GM12878 (cell line): ENCODE measurements around the gene DGKQ. TPM values are rescaled to one million over a fixed set of nuclear protein-coding genes. Genes with fewer than 3 reads are reported as not detected.
"Not testable (repeated sequence)": the region's sequence is repeated elsewhere in the genome, so short reads cannot be mapped to it uniquely, and the experiment has no call there.

Experiments
- ATAC-seq: fragments of 200-7000 bp; cut with Tn5 transposase; 3 replicates; pipeline ENCODE4 v1.9.1; 2020; ENCODE audit warnings: mild to moderate bottlenecking, moderate library complexity
- BruUV-seq: library from RNA; stranded (reverse); fragments of 400-500 nt; replicated peaks from 2 replicates; lab custom pipeline; 2021; lab: Mats Ljungman, UMichigan
- CTCF ChIA-PET: fragments of 300-600 bp; sonication (Branson Sonifier 250); formaldehyde crosslinking; extraction: SDS; loops from one replicate; lab custom pipeline; 2021; ENCODE audit warnings: inconsistent platforms; lab: Yijun Ruan, JAX
- POLR2A ChIA-PET: fragments of 350-600 bp; formaldehyde crosslinking; extraction: SDS; loops from one replicate; lab custom pipeline; 2021; ENCODE audit warnings: inconsistent platforms; lab: Charles Lee
- RAD21 ChIA-PET: fragments of 300-600 bp; sonication (Branson Sonifier 250); formaldehyde crosslinking; loops from one replicate; lab custom pipeline; 2023; ENCODE audit warnings: antibody characterized with exemption; ENCODE audit not compliant: unreplicated experiment; lab: Charles Lee
- SMC1A ChIA-PET: fragments of 300-600 bp; sonication (Branson Sonifier 250); formaldehyde crosslinking; loops from one replicate; lab custom pipeline; 2023; ENCODE audit not compliant: unreplicated experiment, uncharacterized antibody; lab: Charles Lee
- DNase-seq: peaks from one replicate; pipeline ENCODE4 v3.0.0-alpha.2; 2011; ENCODE audit warnings: low read depth, low spot score
- FAIRE-seq: peaks from 3 replicates; lab custom pipeline; 2011; peaks lifted over from hg19 to GRCh38; lab: Jason Lieb, UNC
- H2AFZ ChIP-seq: 2 replicates; pipeline ENCODE4 v1.6.0; 2011; ENCODE audit warnings: low read depth, low read length, control low read depth; ENCODE audit not compliant: control insufficient read depth
- H3K27ac ChIP-seq: 2 replicates; pipeline ENCODE4 v1.5.1; 2011; ENCODE audit warnings: control low read depth; ENCODE audit not compliant: control insufficient read depth, insufficient read depth
- H3K27me3 ChIP-seq, 2 experiments: replicated peaks in 1 of 2; 2 replicates each; pipeline versions ENCODE4 v1.6.0 to v1.6.1; 2011; ENCODE audit warnings: low read length in 1 of 2; ENCODE audit not compliant: control insufficient read depth in 2 of 2, insufficient read depth in 2 of 2
- H3K36me3 ChIP-seq, 2 experiments: 2 replicates each; pipeline ENCODE4 v1.5.1; 2011; ENCODE audit warnings: low read length in 1 of 2; ENCODE audit not compliant: control insufficient read depth in 2 of 2, insufficient read depth in 2 of 2
- H3K4me1 ChIP-seq: 2 replicates; pipeline ENCODE4 v1.6.1; 2011; ENCODE audit warnings: mild to moderate bottlenecking, low read length, moderate library complexity, mixed read lengths; ENCODE audit not compliant: control insufficient read depth, insufficient read depth
- H3K4me2 ChIP-seq: 2 replicates; pipeline ENCODE4 v1.6.0; 2011; ENCODE audit warnings: control low read depth; ENCODE audit not compliant: control insufficient read depth, insufficient read depth
- H3K4me3 ChIP-seq: fragments of 200-600 bp; sonication (generic); 2 replicates; pipeline ENCODE4 v1.5.1; 2016
- H3K79me2 ChIP-seq: 2 replicates; pipeline ENCODE4 v1.6.0; 2011; ENCODE audit warnings: low read length; ENCODE audit not compliant: control insufficient read depth, insufficient read depth
- H3K9ac ChIP-seq: 2 replicates; pipeline ENCODE4 v1.8.0; 2011; ENCODE audit warnings: low read length, control low read depth, mixed read lengths; ENCODE audit not compliant: control insufficient read depth, insufficient read depth
- H3K9me3 ChIP-seq: replicated peaks from 3 replicates; pipeline ENCODE4 v1.5.1; 2011; ENCODE audit warnings: mild to moderate bottlenecking, low read length; ENCODE audit not compliant: control insufficient read depth, insufficient read depth
- H4K20me1 ChIP-seq: 2 replicates; pipeline ENCODE4 v1.6.0; 2011; ENCODE audit not compliant: control insufficient read depth, insufficient read depth
- CEBPB ChIP-seq, 2 experiments: fragments of 150-350 bp in 1 of 2; IDR thresholded peaks; 2 replicates each; pipeline ENCODE4 v1.6.1; 2012 to 2014; ENCODE audit warnings: low read depth in 2 of 2, low read length in 2 of 2, borderline replicate concordance in 1 of 2, inconsistent platforms in 1 of 2
- MEF2B ChIP-seq: fragments of 450-650 bp; IDR thresholded peaks from 2 replicates; pipeline ENCODE4 v1.6.1; 2018; ENCODE audit warnings: mild to moderate bottlenecking, moderate library complexity; ENCODE audit not compliant: partially characterized antibody, poor library complexity, severe bottlenecking
- NR2C2 ChIP-seq: IDR thresholded peaks from 2 replicates; pipeline ENCODE4 v1.6.1; 2011; ENCODE audit warnings: borderline replicate concordance, low read depth; ENCODE audit not compliant: control insufficient read depth, insufficient read length
- REST ChIP-seq: IDR thresholded peaks from 2 replicates; pipeline ENCODE4 v1.6.1; 2012; ENCODE audit warnings: mild to moderate bottlenecking, low read depth, low read length
- TARDBP ChIP-seq: IDR thresholded peaks from 2 replicates; pipeline ENCODE4 v1.6.1; 2016; ENCODE audit warnings: borderline replicate concordance
- WGBS: methylation state at CpG from one replicate; pipeline ENCODE4 v1.1.6; 2016; ENCODE audit warnings: low lambda C conversion rate; ENCODE audit not compliant: insufficient replicate concordance, insufficient coverage; ENCODE audit errors: missing lambda C conversion rate; 5-methylcytosine and 5-hydroxymethylcytosine counted together
- in situ Hi-C: fragments of 300-500 bp; cut with MboI; formaldehyde crosslinking; loops from 9 replicates; pipeline ENCODE4 v1.14.3; 2018; ENCODE audit warnings: mixed read lengths
- intact Hi-C: fragments of 100-400 bp; cut with micrococcal nuclease; formaldehyde crosslinking; loops from one replicate; pipeline ENCODE4 v1.14.2; 2022; ENCODE audit not compliant: unreplicated experiment
- polyA plus RNA-seq, 11 experiments: library from polyadenylated mRNA; depleted of rRNA in 4 of 11; unstranded in 6 of 11; stranded (reverse) in 5 of 11; fragments of >200 nt; fragmentation: Nextera tagmentation in 4 of 11; fragmentation: Illumina TruSeq in 1 of 11; extraction: Ambion mirVana in 4 of 11; extraction: Trizol in 1 of 11; gene quantifications; 1 replicate in 1 of 11; 2 replicates in 10 of 11; pipeline versions ENCODE4 v1.2.1 to v1.2.3, GENCODE V29; 2011 to 2016; ENCODE audit warnings: inconsistent platforms in 2 of 11, missing spikeins in 2 of 11, low read depth in 1 of 11
- total RNA-seq, 4 experiments: library from RNA; depleted of rRNA in 3 of 4; stranded (reverse); fragments of >200 nt in 3 of 4; fragmentation: Illumina TruSeq in 1 of 4; extraction: Trizol in 1 of 4; gene quantifications; 2 replicates each; pipeline versions ENCODE4 v1.2.1 to v1.2.3, GENCODE V29; 2013 to 2021

DGKQ gene
- total and polyA plus RNA-seq, 10 of the 15 experiments (the other 5 are each of a cell fraction or from before 2014, with no cell fraction given) = 0.11 to 10.5 (median 1.4) TPM

GRCh38 chr4:1000686-1001260 is 27.4 kb upstream of the DGKQ start (continued):
- no peak for TF ChIP-seq REST

- no peak for ATAC-seq
- DNase-seq = no peak
- no peak for FAIRE-seq
- H3K79me2 ChIP-seq = no peaks in the 10 kb centered on the region
- in situ Hi-C loops (no loop called here), intact Hi-C loops (no loop called here)
- H3K4me1 ChIP-seq = no peaks in the 10 kb centered on the region
- no peak for TF ChIP-seq NR2C2
- no peak for TF ChIP-seq TARDBP
- peak; percentile 42 for TF ChIP-seq MEF2B
- no peak for TF ChIP-seq CEBPB (IDR thresholded peaks at IDR 0.05; ENCODE audit: borderline replicate concordance in 1 of 2, low read depth in 2 of 2, low read length in 2 of 2)
- POLR2A ChIA-PET = no interaction called here
- H3K36me3 ChIP-seq = no peaks in the 10 kb centered on the region
- H3K27me3 ChIP-seq = peaks cover 2 to 3% of the 10 kb centered on the region in 2 experiments
- no peak overlapping the region for H2AFZ ChIP-seq
- SMC1A ChIA-PET = no interaction called here
- H4K20me1 ChIP-seq = no peaks in the 10 kb centered on the region
- no TSS peak for BruUV-seq
- RAD21 ChIA-PET = no interaction called here
- no peaks in the 10 kb centered on the region; the same call in 2 of the 3 replicates for H3K9me3 ChIP-seq
- 12% methylated on average over 15 of the region's 18 CpGs for WGBS
- H3K27ac ChIP-seq = no peak overlapping the region
- H3K4me3 ChIP-seq = no peak overlapping the region
- no peak overlapping the region for H3K4me2 ChIP-seq
- H3K9ac ChIP-seq = no peak overlapping the region
- CTCF ChIA-PET = no interaction called here
These were observed 26.6 kb upstream of the DGKQ start for GRCh38 chr4:999882-1000425.

GRCh38 chr4:999240-999863 is 26.0 kb upstream of the DGKQ start:
- H3K4me2 ChIP-seq, FAIRE-seq, CTCF ChIA-PET, SMC1A ChIA-PET, H3K79me2 ChIP-seq, H3K36me3 ChIP-seq, ATAC-seq, BruUV-seq, RAD21 ChIA-PET, H3K9me3 ChIP-seq, in situ Hi-C loops, H3K27ac ChIP-seq, intact Hi-C loops, H3K27me3 ChIP-seq, H2AFZ ChIP-seq, DNase-seq, H4K20me1 ChIP-seq, POLR2A ChIA-PET, H3K4me1 ChIP-seq, H3K9ac ChIP-seq, H3K4me3 ChIP-seq: not testable (repeated sequence)
- WGBS = 12% methylated on average over 14 of the region's 21 CpGs
